ENCODE results near the gene TRMT1.

TRMT1 gene

DNA sequence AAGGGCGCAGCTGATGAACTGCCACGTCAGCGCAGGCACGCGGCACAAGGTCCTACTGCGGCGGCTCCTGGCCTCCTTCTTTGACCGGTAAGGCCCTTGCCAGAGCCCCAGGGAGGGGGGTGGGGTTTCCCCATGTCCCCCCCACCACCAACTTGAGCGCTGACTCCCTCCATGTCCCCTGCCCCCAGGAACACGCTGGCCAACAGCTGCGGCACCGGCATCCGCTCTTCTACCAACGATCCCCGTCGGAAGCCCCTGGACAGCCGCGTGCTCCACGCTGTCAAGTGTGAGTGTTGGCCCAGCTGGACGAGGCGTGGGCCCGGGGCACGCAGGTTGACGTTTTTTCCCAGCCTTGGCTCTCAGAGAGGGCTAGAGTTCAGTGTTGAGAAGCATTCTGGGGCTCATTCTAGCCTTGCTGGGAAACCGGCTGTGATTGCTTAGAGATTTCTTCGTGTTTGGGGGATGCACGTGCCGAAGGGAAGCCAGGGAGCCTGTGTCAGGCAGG, 20.8 kb upstream of the TRMT1 start:
- TF ChIP-seq NFIC (IDR thresholded peaks at IDR 0.05): no peak
- TF ChIP-seq YY1 (IDR thresholded peaks at IDR 0.05; ENCODE audit: low read depth): no peak
- TF ChIP-seq EGR1 (IDR thresholded peaks at IDR 0.05): no peak
- no peak for TF ChIP-seq FOXM1 (IDR thresholded peaks at IDR 0.05; ENCODE audit: borderline replicate concordance, low read depth)
- TF ChIP-seq CREB1 (IDR thresholded peaks at IDR 0.05; ENCODE audit: low read depth): no peak
- no peak for TF ChIP-seq TCF12 (IDR thresholded peaks at IDR 0.05; ENCODE audit: low read depth)
- no peak for TF ChIP-seq TAF1 (IDR thresholded peaks at IDR 0.05; ENCODE audit: low read depth)
- TF ChIP-seq TEAD4 (IDR thresholded peaks at IDR 0.05): no peak
- no peak for TF ChIP-seq EP300 (IDR thresholded peaks at IDR 0.05; ENCODE audit: borderline replicate concordance)
- no peak for TF ChIP-seq RAD21 (IDR thresholded peaks at IDR 0.05; ENCODE audit: low read depth)
- TF ChIP-seq USF1 (IDR thresholded peaks at IDR 0.05): no peak
- TF ChIP-seq CEBPB (IDR thresholded peaks at IDR 0.05): no peak
- TF ChIP-seq REST (IDR thresholded peaks at IDR 0.05; ENCODE audit: low read depth): no peak
- TF ChIP-seq, protein P1, sequence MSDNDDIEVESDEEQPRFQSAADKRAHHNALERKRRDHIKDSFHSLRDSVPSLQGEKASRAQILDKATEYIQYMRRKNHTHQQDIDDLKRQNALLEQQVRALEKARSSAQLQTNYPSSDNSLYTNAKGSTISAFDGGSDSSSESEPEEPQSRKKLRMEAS (IDR thresholded peaks at IDR 0.05): no peak
- TF ChIP-seq ZBTB7A (IDR thresholded peaks at IDR 0.05; ENCODE audit: low read depth): no peak

DNA sequence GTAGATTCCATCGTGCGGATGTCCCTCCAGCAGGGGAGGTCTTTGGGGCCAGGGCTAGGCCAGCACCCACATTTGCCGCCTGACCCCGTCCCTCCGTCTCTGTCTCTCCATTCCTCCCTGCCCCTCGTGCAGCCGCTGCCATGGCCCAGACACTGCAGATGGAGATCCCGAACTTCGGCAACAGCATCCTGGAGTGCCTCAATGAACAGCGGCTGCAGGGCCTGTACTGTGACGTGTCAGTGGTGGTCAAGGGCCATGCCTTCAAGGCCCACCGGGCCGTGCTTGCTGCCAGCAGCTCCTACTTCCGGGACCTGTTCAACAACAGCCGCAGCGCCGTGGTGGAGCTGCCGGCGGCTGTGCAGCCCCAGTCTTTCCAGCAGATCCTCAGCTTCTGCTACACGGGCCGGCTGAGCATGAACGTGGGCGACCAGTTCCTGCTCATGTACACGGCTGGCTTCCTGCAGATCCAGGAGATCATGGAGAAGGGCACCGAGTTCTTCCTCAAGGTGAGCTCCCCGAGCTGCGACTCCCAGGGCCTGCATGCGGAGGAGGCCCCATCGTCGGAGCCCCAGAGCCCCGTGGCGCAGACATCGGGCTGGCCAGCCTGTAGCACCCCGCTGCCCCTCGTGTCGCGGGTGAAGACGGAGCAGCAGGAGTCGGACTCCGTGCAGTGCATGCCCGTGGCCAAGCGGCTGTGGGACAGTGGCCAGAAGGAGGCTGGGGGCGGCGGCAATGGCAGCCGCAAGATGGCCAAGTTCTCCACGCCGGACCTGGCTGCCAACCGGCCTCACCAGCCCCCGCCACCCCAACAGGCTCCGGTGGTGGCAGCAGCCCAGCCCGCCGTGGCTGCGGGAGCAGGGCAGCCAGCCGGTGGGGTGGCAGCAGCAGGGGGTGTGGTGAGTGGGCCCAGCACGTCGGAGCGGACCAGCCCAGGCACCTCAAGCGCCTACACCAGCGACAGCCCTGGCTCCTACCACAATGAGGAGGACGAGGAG, 18.8 kb upstream of the TRMT1 start:
- TF ChIP-seq RAD21 (IDR thresholded peaks at IDR 0.05; ENCODE audit: low read depth) (no peak), EGR1 (IDR thresholded peaks at IDR 0.05) (no peak), ZBTB7A (IDR thresholded peaks at IDR 0.05; ENCODE audit: low read depth) (no peak), TEAD4 (IDR thresholded peaks at IDR 0.05) (no peak), TCF12 (IDR thresholded peaks at IDR 0.05; ENCODE audit: low read depth) (no peak)
- TF ChIP-seq, protein P1 (IDR thresholded peaks at IDR 0.05): no peak

- TF ChIP-seq TAF1 (IDR thresholded peaks at IDR 0.05; ENCODE audit: low read depth) (no peak), TEAD4 (IDR thresholded peaks at IDR 0.05) (no peak)
These were observed 18.1 kb upstream of the TRMT1 start for GRCh38 chr19:13134626-13135025.

GRCh38 chr19:13133241-13133870, 16.8 kb upstream of the TRMT1 start:
- TF ChIP-seq CEBPB (IDR thresholded peaks at IDR 0.05): no peak
- TF ChIP-seq TCF12 (IDR thresholded peaks at IDR 0.05; ENCODE audit: low read depth): no peak
- no peak for TF ChIP-seq EGR1 (IDR thresholded peaks at IDR 0.05)
- no peak for TF ChIP-seq ZBTB7A (IDR thresholded peaks at IDR 0.05; ENCODE audit: low read depth)
- no peak for TF ChIP-seq TAF1 (IDR thresholded peaks at IDR 0.05; ENCODE audit: low read depth)
- TF ChIP-seq FOXM1 (IDR thresholded peaks at IDR 0.05; ENCODE audit: borderline replicate concordance, low read depth): no peak
- TF ChIP-seq TEAD4 (IDR thresholded peaks at IDR 0.05): no peak
- no peak for TF ChIP-seq EP300 (IDR thresholded peaks at IDR 0.05; ENCODE audit: borderline replicate concordance)
- TF ChIP-seq RAD21 (IDR thresholded peaks at IDR 0.05; ENCODE audit: low read depth): no peak
- no peak for TF ChIP-seq REST (IDR thresholded peaks at IDR 0.05; ENCODE audit: low read depth)

- TF ChIP-seq RAD21 (IDR thresholded peaks at IDR 0.05; ENCODE audit: low read depth) (no peak), EGR1 (IDR thresholded peaks at IDR 0.05) (no peak), USF1 (IDR thresholded peaks at IDR 0.05) (no peak), TAF1 (IDR thresholded peaks at IDR 0.05; ENCODE audit: low read depth) (no peak)
These were observed 16.1 kb upstream of the TRMT1 start for GRCh38 chr19:13132471-13133180.

All from Ishikawa (cell line).